ENCODE data around the gene DMC1.

DNA sequence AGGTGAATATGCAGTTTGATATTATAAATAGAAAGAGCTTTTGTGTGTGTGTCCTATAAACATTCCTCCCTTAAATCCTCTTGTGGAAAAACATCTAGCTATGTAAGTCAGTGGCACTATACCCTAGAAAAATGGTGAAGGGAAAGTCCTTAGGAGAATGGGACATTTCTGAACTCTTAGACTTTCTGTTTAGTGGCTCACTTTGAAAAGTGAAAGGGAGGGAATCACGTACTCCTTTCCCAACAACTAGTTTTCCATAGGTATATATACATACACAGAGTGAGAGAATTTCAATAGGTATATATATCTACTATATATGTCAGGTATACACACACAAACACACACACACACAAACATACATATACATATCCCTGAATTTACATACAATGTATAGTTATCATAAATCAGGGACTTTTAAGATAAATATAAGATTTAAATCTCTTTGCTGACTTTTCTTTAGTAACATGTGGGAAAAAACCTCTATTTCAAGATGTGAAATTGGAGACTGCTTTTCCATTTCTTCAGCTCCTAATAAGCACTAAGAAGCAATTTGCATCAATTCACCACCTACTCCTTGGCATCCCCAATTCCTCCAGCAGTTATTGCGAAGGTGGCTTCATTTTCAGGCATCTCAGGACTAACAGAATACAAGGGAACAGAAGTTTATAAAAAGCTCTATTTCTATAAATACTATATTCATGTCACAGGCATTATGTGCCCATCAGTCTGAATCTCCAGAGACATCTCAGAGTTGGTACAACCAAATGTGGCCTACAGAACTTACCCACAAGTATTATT, 50.3 kb downstream of the DMC1 start:
- TF ChIP-seq, protein P1, sequence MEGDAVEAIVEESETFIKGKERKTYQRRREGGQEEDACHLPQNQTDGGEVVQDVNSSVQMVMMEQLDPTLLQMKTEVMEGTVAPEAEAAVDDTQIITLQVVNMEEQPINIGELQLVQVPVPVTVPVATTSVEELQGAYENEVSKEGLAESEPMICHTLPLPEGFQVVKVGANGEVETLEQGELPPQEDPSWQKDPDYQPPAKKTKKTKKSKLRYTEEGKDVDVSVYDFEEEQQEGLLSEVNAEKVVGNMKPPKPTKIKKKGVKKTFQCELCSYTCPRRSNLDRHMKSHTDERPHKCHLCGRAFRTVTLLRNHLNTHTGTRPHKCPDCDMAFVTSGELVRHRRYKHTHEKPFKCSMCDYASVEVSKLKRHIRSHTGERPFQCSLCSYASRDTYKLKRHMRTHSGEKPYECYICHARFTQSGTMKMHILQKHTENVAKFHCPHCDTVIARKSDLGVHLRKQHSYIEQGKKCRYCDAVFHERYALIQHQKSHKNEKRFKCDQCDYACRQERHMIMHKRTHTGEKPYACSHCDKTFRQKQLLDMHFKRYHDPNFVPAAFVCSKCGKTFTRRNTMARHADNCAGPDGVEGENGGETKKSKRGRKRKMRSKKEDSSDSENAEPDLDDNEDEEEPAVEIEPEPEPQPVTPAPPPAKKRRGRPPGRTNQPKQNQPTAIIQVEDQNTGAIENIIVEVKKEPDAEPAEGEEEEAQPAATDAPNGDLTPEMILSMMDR (CRISPR knock-in tag; IDR thresholded peaks at IDR 0.05) = no peak
- TF ChIP-seq GABPA (IDR thresholded peaks at IDR 0.05; ENCODE audit: low read depth, low read length) (no peak), GABPA (CRISPR knock-in tag; IDR thresholded peaks at IDR 0.05; ENCODE audit: low read depth) (no peak), ZNF234 (CRISPR knock-in tag; conservative IDR thresholded peaks at IDR 0.05) (no peak), NFKBIZ (CRISPR knock-in tag; IDR thresholded peaks at IDR 0.05) (no peak), ZBTB1 (CRISPR knock-in tag; IDR thresholded peaks at IDR 0.05; ENCODE audit: borderline replicate concordance) (no peak), NR2C2 (CRISPR knock-in tag; IDR thresholded peaks at IDR 0.05; ENCODE audit: borderline replicate concordance) (no peak)
- TF ChIP-seq, protein P2, sequence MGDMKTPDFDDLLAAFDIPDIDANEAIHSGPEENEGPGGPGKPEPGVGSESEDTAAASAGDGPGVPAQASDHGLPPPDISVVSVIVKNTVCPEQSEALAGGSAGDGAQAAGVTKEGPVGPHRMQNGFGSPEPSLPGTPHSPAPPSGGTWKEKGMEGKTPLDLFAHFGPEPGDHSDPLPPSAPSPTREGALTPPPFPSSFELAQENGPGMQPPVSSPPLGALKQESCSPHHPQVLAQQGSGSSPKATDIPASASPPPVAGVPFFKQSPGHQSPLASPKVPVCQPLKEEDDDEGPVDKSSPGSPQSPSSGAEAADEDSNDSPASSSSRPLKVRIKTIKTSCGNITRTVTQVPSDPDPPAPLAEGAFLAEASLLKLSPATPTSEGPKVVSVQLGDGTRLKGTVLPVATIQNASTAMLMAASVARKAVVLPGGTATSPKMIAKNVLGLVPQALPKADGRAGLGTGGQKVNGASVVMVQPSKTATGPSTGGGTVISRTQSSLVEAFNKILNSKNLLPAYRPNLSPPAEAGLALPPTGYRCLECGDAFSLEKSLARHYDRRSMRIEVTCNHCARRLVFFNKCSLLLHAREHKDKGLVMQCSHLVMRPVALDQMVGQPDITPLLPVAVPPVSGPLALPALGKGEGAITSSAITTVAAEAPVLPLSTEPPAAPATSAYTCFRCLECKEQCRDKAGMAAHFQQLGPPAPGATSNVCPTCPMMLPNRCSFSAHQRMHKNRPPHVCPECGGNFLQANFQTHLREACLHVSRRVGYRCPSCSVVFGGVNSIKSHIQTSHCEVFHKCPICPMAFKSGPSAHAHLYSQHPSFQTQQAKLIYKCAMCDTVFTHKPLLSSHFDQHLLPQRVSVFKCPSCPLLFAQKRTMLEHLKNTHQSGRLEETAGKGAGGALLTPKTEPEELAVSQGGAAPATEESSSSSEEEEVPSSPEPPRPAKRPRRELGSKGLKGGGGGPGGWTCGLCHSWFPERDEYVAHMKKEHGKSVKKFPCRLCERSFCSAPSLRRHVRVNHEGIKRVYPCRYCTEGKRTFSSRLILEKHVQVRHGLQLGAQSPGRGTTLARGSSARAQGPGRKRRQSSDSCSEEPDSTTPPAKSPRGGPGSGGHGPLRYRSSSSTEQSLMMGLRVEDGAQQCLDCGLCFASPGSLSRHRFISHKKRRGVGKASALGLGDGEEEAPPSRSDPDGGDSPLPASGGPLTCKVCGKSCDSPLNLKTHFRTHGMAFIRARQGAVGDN (CRISPR knock-in tag; IDR thresholded peaks at IDR 0.05) = no peak
- TF ChIP-seq, protein P3, sequence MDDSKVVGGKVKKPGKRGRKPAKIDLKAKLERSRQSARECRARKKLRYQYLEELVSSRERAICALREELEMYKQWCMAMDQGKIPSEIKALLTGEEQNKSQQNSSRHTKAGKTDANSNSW (CRISPR knock-in tag; IDR thresholded peaks at IDR 0.05; ENCODE audit: borderline replicate concordance) = no peak
- TF ChIP-seq, protein P4, sequence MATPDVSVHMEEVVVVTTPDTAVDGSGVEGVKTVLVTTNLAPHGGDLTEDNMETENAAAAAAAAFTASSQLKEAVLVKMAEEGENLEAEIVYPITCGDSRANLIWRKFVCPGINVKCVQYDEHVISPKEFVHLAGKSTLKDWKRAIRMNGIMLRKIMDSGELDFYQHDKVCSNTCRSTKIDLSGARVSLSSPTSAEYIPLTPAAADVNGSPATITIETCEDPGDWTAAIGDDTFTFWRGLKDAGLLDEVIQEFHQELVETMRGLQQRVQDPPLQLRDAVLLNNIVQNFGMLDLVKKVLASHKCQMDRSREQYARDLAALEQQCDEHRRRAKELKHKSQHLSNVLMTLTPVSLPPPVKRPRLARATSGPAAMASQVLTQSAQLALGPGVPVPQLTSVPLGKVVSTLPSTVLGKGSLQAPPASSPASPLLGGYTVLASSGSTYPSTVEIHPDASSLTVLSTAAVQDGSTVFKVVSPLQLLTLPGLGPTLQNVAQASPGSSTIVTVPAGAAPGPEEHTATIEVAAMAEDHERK (CRISPR knock-in tag; IDR thresholded peaks at IDR 0.05; ENCODE audit: low read depth) = no peak
- TF ChIP-seq, protein P5, sequence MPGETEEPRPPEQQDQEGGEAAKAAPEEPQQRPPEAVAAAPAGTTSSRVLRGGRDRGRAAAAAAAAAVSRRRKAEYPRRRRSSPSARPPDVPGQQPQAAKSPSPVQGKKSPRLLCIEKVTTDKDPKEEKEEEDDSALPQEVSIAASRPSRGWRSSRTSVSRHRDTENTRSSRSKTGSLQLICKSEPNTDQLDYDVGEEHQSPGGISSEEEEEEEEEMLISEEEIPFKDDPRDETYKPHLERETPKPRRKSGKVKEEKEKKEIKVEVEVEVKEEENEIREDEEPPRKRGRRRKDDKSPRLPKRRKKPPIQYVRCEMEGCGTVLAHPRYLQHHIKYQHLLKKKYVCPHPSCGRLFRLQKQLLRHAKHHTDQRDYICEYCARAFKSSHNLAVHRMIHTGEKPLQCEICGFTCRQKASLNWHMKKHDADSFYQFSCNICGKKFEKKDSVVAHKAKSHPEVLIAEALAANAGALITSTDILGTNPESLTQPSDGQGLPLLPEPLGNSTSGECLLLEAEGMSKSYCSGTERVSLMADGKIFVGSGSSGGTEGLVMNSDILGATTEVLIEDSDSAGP (CRISPR knock-in tag; IDR thresholded peaks at IDR 0.05; ENCODE audit: borderline replicate concordance) = no peak
